GM18870 (cell line): ENCODE data around the gene LRRC10B.
"Not testable (repeated sequence)": the region's sequence is repeated elsewhere in the genome, so short reads cannot be mapped to it uniquely, and the experiment has no call there.

Experiments
- ATAC-seq: cut with Tn5 transposase; IDR thresholded peaks from one replicate; pipeline ENCODE4 v1.9.1; 2021; ENCODE audit warnings: moderate library complexity; ENCODE audit not compliant: unreplicated experiment

LRRC10B gene

GRCh38 chr11:61507962-61508861, at the start of gene LRRC10B:
TSS of gene LRRC10B (plus strand) at chr11:61508749. CDS start at chr11:61508999, 250 bp downstream.
- ATAC-seq, result no peak

GRCh38 chr11:61460474-61460881, 48.1 kb upstream of the LRRC10B start:
- ATAC-seq, result no peak

GRCh38 chr11:61460986-61461385, 47.6 kb upstream of the LRRC10B start:
- ATAC-seq, result no peak

GRCh38 chr11:61467602-61468001, 40.9 kb upstream of the LRRC10B start:
- ATAC-seq, result not testable (repeated sequence)

GRCh38 chr11:61468002-61468401, 40.5 kb upstream of the LRRC10B start:
- no peak for ATAC-seq

GRCh38 chr11:61472282-61472681, 36.3 kb upstream of the LRRC10B start:
- ATAC-seq, result no peak

GRCh38 chr11:61472868-61473267, 35.7 kb upstream of the LRRC10B start:
- ATAC-seq, result no peak

GRCh38 chr11:61473370-61474012, 35.1 kb upstream of the LRRC10B start:
- ATAC-seq, result no peak

- no peak for ATAC-seq
Measured at GRCh38 chr11:61474013-61474643, 34.4 kb upstream of the LRRC10B start.

- ATAC-seq, result no peak
Measured at GRCh38 chr11:61475433-61475832, 33.1 kb upstream of the LRRC10B start.

- ATAC-seq, result no peak
Measured at GRCh38 chr11:61476371-61476770, 32.2 kb upstream of the LRRC10B start.

GRCh38 chr11:61477126-61477525, 31.4 kb upstream of the LRRC10B start:
- no peak for ATAC-seq

GRCh38 chr11:61477727-61478148, 30.8 kb upstream of the LRRC10B start:
- ATAC-seq, result no peak

GRCh38 chr11:61479360-61480058, 29.0 kb upstream of the LRRC10B start:
- not testable (repeated sequence) for ATAC-seq

- ATAC-seq, result no peak
Measured at GRCh38 chr11:61480261-61480993, 28.1 kb upstream of the LRRC10B start.

- no peak for ATAC-seq
Measured at GRCh38 chr11:61480994-61481335, 27.6 kb upstream of the LRRC10B start.

GRCh38 chr11:61481806-61482205, 26.7 kb upstream of the LRRC10B start:
- no peak for ATAC-seq

GRCh38 chr11:61482513-61482912, 26.0 kb upstream of the LRRC10B start:
- no peak for ATAC-seq

GRCh38 chr11:61484541-61484940, 24.0 kb upstream of the LRRC10B start:
- no peak for ATAC-seq

- ATAC-seq, result no peak
Measured at GRCh38 chr11:61485080-61485479, 23.5 kb upstream of the LRRC10B start.
